Mesenchymal stem cell (in vitro differentiated cells and primary cell): ENCODE data around the gene IGF1R.

Experiments
- DNase-seq: peaks from one replicate; pipeline ENCODE4 v3.0.0-alpha.2; 2013
- H2AFZ ChIP-seq: one replicate; pipeline ENCODE4 v1.6.1; 2013; ENCODE audit warnings: low read depth, mild to moderate bottlenecking, control low read depth, inconsistent platforms, low read length, moderate library complexity
- H2AK5ac ChIP-seq: 2 replicates; pipeline ENCODE4 v1.6.1; 2013; ENCODE audit warnings: low read length, moderate library complexity, mild to moderate bottlenecking, inconsistent platforms; ENCODE audit not compliant: severe bottlenecking
- H2BK120ac ChIP-seq: one replicate; pipeline ENCODE4 v1.6.1; 2013; ENCODE audit warnings: low read depth, mild to moderate bottlenecking, inconsistent platforms, low read length, moderate library complexity
- H2BK12ac ChIP-seq, 2 experiments: one replicate each; pipeline ENCODE4 v1.6.1; 2013; ENCODE audit warnings: inconsistent platforms in 2 of 2, low read length in 2 of 2, mild to moderate bottlenecking in 2 of 2, moderate library complexity in 2 of 2, control low read depth in 1 of 2
- H2BK15ac ChIP-seq: one replicate; pipeline ENCODE4 v1.6.1; 2013; ENCODE audit warnings: mild to moderate bottlenecking, low read depth, inconsistent platforms; ENCODE audit not compliant: poor library complexity, severe bottlenecking
- H2BK5ac ChIP-seq: 2 replicates; pipeline ENCODE4 v1.6.1; 2013; ENCODE audit warnings: low read depth, mild to moderate bottlenecking, low read length, control low read depth, inconsistent platforms; ENCODE audit not compliant: poor library complexity, severe bottlenecking
- H3K14ac ChIP-seq, 2 experiments: one replicate each; pipeline ENCODE4 v1.6.1; 2013; ENCODE audit warnings: inconsistent platforms in 2 of 2, low read length in 2 of 2, control low read depth in 1 of 2, mild to moderate bottlenecking in 1 of 2, moderate library complexity in 1 of 2
- H3K18ac ChIP-seq, 2 experiments: one replicate each; pipeline ENCODE4 v1.6.1; 2013; ENCODE audit warnings: inconsistent platforms in 2 of 2, low read length in 2 of 2, control low read depth in 1 of 2, low read depth in 1 of 2, mild to moderate bottlenecking in 1 of 2
- H3K23ac ChIP-seq, 2 experiments: one replicate each; pipeline ENCODE4 v1.6.1; 2013; ENCODE audit warnings: inconsistent platforms in 2 of 2, low read length in 2 of 2, mild to moderate bottlenecking in 2 of 2, moderate library complexity in 2 of 2, control low read depth in 1 of 2
- H3K27ac ChIP-seq: 2 replicates; pipeline ENCODE4 v1.5.1; 2013; ENCODE audit warnings: mild to moderate bottlenecking, moderate library complexity, low read length, control low read depth, inconsistent platforms; ENCODE audit not compliant: poor library complexity, severe bottlenecking
- H3K27me3 ChIP-seq, 2 experiments: 2 replicates each; pipeline versions ENCODE4 v1.6.1 to v1.7.0; 2013; ENCODE audit warnings: low read length in 2 of 2, mild to moderate bottlenecking in 2 of 2, moderate library complexity in 2 of 2, control low read depth in 1 of 2, inconsistent platforms in 1 of 2; ENCODE audit not compliant: control insufficient read depth in 1 of 2, insufficient read depth in 1 of 2
- H3K36me3 ChIP-seq, 2 experiments: 2 replicates each; pipeline versions ENCODE4 v1.6.1 to v1.7.0; 2013; ENCODE audit warnings: low read length in 2 of 2, control low read depth in 1 of 2, inconsistent platforms in 1 of 2, low read depth in 1 of 2, mild to moderate bottlenecking in 1 of 2; ENCODE audit not compliant: insufficient read depth in 2 of 2, control insufficient read depth in 1 of 2
- H3K4ac ChIP-seq, 2 experiments: one replicate each; pipeline ENCODE4 v1.6.1; 2013; ENCODE audit warnings: inconsistent platforms in 2 of 2, low read length in 2 of 2, mild to moderate bottlenecking in 2 of 2, moderate library complexity in 2 of 2, control low read depth in 1 of 2, low read depth in 1 of 2
- H3K4me1 ChIP-seq: 2 replicates; pipeline ENCODE4 v1.6.1; 2013; ENCODE audit warnings: low read depth, low read length, control low read depth; ENCODE audit not compliant: control insufficient read depth, insufficient read depth
- H3K4me2 ChIP-seq: 2 replicates; pipeline ENCODE4 v1.6.1; 2013; ENCODE audit warnings: low read length, mild to moderate bottlenecking, inconsistent platforms; ENCODE audit not compliant: poor library complexity, severe bottlenecking
- H3K4me3 ChIP-seq, 2 experiments: 2 replicates each; pipeline versions ENCODE4 v1.5.1 to v1.7.0; 2013; ENCODE audit warnings: low read length in 2 of 2, mild to moderate bottlenecking in 2 of 2, control low read depth in 1 of 2, low read depth in 1 of 2; ENCODE audit not compliant: insufficient read depth in 1 of 2
- H3K79me1 ChIP-seq: replicated peaks from 2 replicates; pipeline ENCODE4 v1.6.1; 2013; ENCODE audit warnings: mild to moderate bottlenecking, control low read depth, low read length, inconsistent platforms; ENCODE audit not compliant: poor library complexity, severe bottlenecking
- H3K9ac ChIP-seq: 2 replicates; pipeline ENCODE4 v1.7.0; 2013; ENCODE audit warnings: mild to moderate bottlenecking, low read length, moderate library complexity
- H3K9me3 ChIP-seq: 2 replicates; pipeline ENCODE4 v1.7.0; 2013; ENCODE audit warnings: mild to moderate bottlenecking, low read length; ENCODE audit not compliant: control insufficient read depth
- H4K8ac ChIP-seq: one replicate; pipeline ENCODE4 v1.6.1; 2013; ENCODE audit warnings: inconsistent platforms, mild to moderate bottlenecking, low read length, moderate library complexity
- H4K91ac ChIP-seq: one replicate; pipeline ENCODE4 v1.6.1; 2013; ENCODE audit warnings: mild to moderate bottlenecking, low read length, inconsistent platforms
- WGBS: methylation state at CpG from one replicate; pipeline ENCODE4 v1.1.7; 2013; ENCODE audit warnings: mixed read lengths; 5-methylcytosine and 5-hydroxymethylcytosine counted together

The IGF1R gene

DNA sequence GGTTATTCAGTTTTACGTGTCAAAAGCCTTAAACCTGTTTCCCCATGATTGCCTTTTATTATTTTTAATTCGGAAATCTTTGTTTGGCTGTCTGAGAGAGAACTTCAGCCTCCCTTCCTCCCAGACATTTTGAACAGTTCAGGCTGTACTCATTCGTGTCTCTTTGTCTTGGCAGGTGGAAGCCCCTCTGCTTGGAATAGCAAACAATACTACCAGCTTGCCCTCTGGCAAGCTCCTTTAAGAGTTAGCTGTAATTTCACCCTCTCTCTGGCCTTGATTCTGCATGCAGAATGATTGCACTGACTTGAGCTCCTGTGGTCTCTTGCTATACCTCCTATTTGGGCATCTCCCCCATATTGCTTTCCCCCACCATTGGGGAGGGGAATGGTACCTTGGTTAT lies 11.7 kb downstream of the IGF1R start:
- no peak overlapping the region for H2BK120ac ChIP-seq
- H3K9me3 ChIP-seq = no peaks in the 10 kb centered on the region
- no peak overlapping the region for H3K23ac ChIP-seq
- H3K18ac ChIP-seq = no peak overlapping the region
- no peaks in the 10 kb centered on the region for H3K27me3 ChIP-seq
- H3K4ac ChIP-seq = no peak overlapping the region
- no peak overlapping the region for H3K4me3 ChIP-seq
- no peak overlapping the region for H4K8ac ChIP-seq
- whole genome bisulfite sequencing = 96% methylated on average over 3 of the region's 3 CpGs
- no peak overlapping the region for H2BK15ac ChIP-seq
- peaks cover 14% of the 10 kb centered on the region for H3K79me1 ChIP-seq
- H3K4me2 ChIP-seq = no peak overlapping the region
- H2BK5ac ChIP-seq = no peak overlapping the region
- H2AK5ac ChIP-seq = no peak overlapping the region
- H3K27ac ChIP-seq = no peak overlapping the region
- peaks cover 5% of the 10 kb centered on the region for H3K4me1 ChIP-seq
- no peak overlapping the region for H2BK12ac ChIP-seq
- no peak overlapping the region for H3K14ac ChIP-seq
- H4K91ac ChIP-seq = no peak overlapping the region
- H3K36me3 ChIP-seq = peaks cover 0 to 3% of the 10 kb centered on the region in 2 experiments
- no peak for DNase-seq
- no peak overlapping the region for H3K9ac ChIP-seq
- no peak overlapping the region for H2AFZ ChIP-seq

GRCh38 chr15:98663045-98663444 lies 14.7 kb downstream of the IGF1R start:
- WGBS = 88% methylated on average over 6 of the region's 6 CpGs
- no peak for DNase-seq
- Histone ChIP-seq H3K4me1 (peaks cover 14% of the 10 kb centered on the region), H3K9me3 (no peaks in the 10 kb centered on the region), H2AK5ac (no peak overlapping the region), H3K18ac (no peak overlapping the region), H4K8ac (no peak overlapping the region), H3K14ac (no peak overlapping the region), H3K4me3 (no peak overlapping the region), H4K91ac (no peak overlapping the region), H3K9ac (no peak overlapping the region), H3K23ac (no peak overlapping the region), H3K27me3 (no peaks in the 10 kb centered on the region), H2BK15ac (no peak overlapping the region), H2BK12ac (no peak overlapping the region), H2BK120ac (no peak overlapping the region), H3K4me2 (no peak overlapping the region), H3K4ac (no peak overlapping the region), H3K36me3 (peaks cover 0 to 8% of the 10 kb centered on the region in 2 experiments), H2BK5ac (no peak overlapping the region), H3K27ac (no peak overlapping the region), H2AFZ (no peak overlapping the region), H3K79me1 (peaks cover 24% of the 10 kb centered on the region)

- Histone ChIP-seq H3K14ac (no peak overlapping the region), H4K8ac (no peak overlapping the region), H3K79me1 (peaks cover 24% of the 10 kb centered on the region), H2BK12ac (no peak overlapping the region), H4K91ac (no peak overlapping the region), H2BK15ac (no peak overlapping the region), H2AK5ac (no peak overlapping the region), H2BK120ac (no peak overlapping the region), H3K36me3 (peaks cover 0 to 8% of the 10 kb centered on the region in 2 experiments), H3K27me3 (no peaks in the 10 kb centered on the region), H3K4me1 (peaks cover 16% of the 10 kb centered on the region), H3K9ac (no peak overlapping the region), H3K18ac (no peak overlapping the region), H2BK5ac (no peak overlapping the region), H3K4me2 (no peak overlapping the region), H3K27ac (no peak overlapping the region), H3K23ac (no peak overlapping the region), H3K4ac (no peak overlapping the region), H2AFZ (no peak overlapping the region), H3K9me3 (no peaks in the 10 kb centered on the region), H3K4me3 (no peak overlapping the region)
- WGBS = 94% methylated on average over 7 of the region's 8 CpGs
- no peak for DNase-seq
These were observed 15.3 kb downstream of the IGF1R start for GRCh38 chr15:98663606-98664005.

GRCh38 chr15:98666441-98666840 lies 18.1 kb downstream of the IGF1R start:
- Histone ChIP-seq H3K27ac (no peak overlapping the region), H3K23ac (no peak overlapping the region), H2BK15ac (no peak overlapping the region), H3K4ac (no peak overlapping the region), H2BK5ac (no peak overlapping the region), H3K36me3 (peaks cover 0 to 9% of the 10 kb centered on the region in 2 experiments), H3K14ac (no peak overlapping the region), H2BK120ac (no peak overlapping the region), H3K4me3 (no peak overlapping the region), H3K4me2 (no peak overlapping the region), H3K27me3 (no peaks in the 10 kb centered on the region), H4K91ac (no peak overlapping the region), H3K18ac (no peak overlapping the region), H2BK12ac (no peak overlapping the region), H2AK5ac (no peak overlapping the region), H2AFZ (no peak overlapping the region), H3K9ac (no peak overlapping the region), H3K9me3 (no peaks in the 10 kb centered on the region), H3K79me1 (peaks cover 25% of the 10 kb centered on the region), H4K8ac (no peak overlapping the region), H3K4me1 (peaks cover 27% of the 10 kb centered on the region)
- 95% methylated on average over 5 of the region's 6 CpGs for WGBS
- no peak for DNase-seq
